H1 (cell line): ENCODE measurements around the gene QSER1. TPM values are rescaled to one million over a fixed set of nuclear protein-coding genes. Genes with fewer than 3 reads are reported as not detected.

ENCODE experiments used
- CTCF ChIA-PET: fragments of 300-600 bp; sonication (Branson Sonifier 250); formaldehyde crosslinking; loops from one replicate; lab custom pipeline; 2021; ENCODE audit not compliant: partially characterized antibody; lab: Charles Lee
- POLR2A ChIA-PET: fragments of 300-600 bp; sonication (Branson Sonifier 250); formaldehyde crosslinking; loops from one replicate; lab custom pipeline; 2021; ENCODE audit warnings: inconsistent platforms; ENCODE audit not compliant: partially characterized antibody; lab: Charles Lee
- DNase-seq, 2 experiments: peaks; one replicate each; pipeline versions ENCODE4 v3.0.0 to v3.0.0-alpha.2; 2010 to 2022; ENCODE audit warnings: low spot score in 2 of 2, low read depth in 1 of 2, mixed read lengths in 1 of 2
- FAIRE-seq: peaks from 2 replicates; lab custom pipeline; 2011; peaks lifted over from hg19 to GRCh38; lab: Jason Lieb, UNC
- H2AFZ ChIP-seq: 2 replicates; pipeline ENCODE4 v1.8.1; 2012; ENCODE audit warnings: low read length, inconsistent platforms
- H2AK5ac ChIP-seq: 2 replicates; pipeline ENCODE4 v1.6.1; 2013; ENCODE audit warnings: low read depth, low read length
- H2BK120ac ChIP-seq: replicated peaks from 2 replicates; pipeline ENCODE3; 2013; ENCODE audit warnings: low read depth, low read length, inconsistent platforms
- H2BK12ac ChIP-seq: 2 replicates; pipeline ENCODE4 v1.6.1; 2013; ENCODE audit warnings: low read depth, low read length
- H2BK15ac ChIP-seq: 2 replicates; pipeline ENCODE4 v1.6.1; 2013; ENCODE audit warnings: low read length
- H2BK20ac ChIP-seq: 2 replicates; pipeline ENCODE4 v1.6.1; 2013; ENCODE audit warnings: low read length
- H2BK5ac ChIP-seq: 2 replicates; pipeline ENCODE4 v1.6.1; 2013; ENCODE audit warnings: low read depth, low read length
- H3K14ac ChIP-seq: 2 replicates; pipeline ENCODE4 v1.6.1; 2013; ENCODE audit warnings: inconsistent platforms; ENCODE audit not compliant: insufficient read length
- H3K18ac ChIP-seq: 2 replicates; pipeline ENCODE4 v1.6.1; 2013; ENCODE audit warnings: low read length; ENCODE audit errors: extremely low read depth
- H3K23ac ChIP-seq: 2 replicates; pipeline ENCODE4 v1.6.1; 2013; ENCODE audit warnings: inconsistent platforms; ENCODE audit not compliant: insufficient read length
- H3K23me2 ChIP-seq: 2 replicates; pipeline ENCODE4 v1.6.1; 2013; ENCODE audit warnings: low read depth, low read length
- H3K27ac ChIP-seq: 2 replicates; pipeline ENCODE4 v1.6.1; 2011; ENCODE audit warnings: low read depth, low read length, inconsistent platforms
- H3K27me3 ChIP-seq, 4 experiments: replicated peaks in 1 of 4; 1 replicate in 1 of 4; 2 replicates in 3 of 4; pipeline versions ENCODE4 v1.6.1 to v1.8.1; 2011 to 2013; ENCODE audit warnings: low read length in 3 of 4, mild to moderate bottlenecking in 3 of 4, inconsistent platforms in 2 of 4, mixed read lengths in 2 of 4, moderate library complexity in 1 of 4; ENCODE audit not compliant: control insufficient read depth in 3 of 4, insufficient read depth in 3 of 4; ENCODE audit errors: extremely low read depth in 1 of 4
- H3K36me3 ChIP-seq, 4 experiments: 2 replicates each; pipeline versions ENCODE4 v1.6.1 to v1.8.1; 2011 to 2013; ENCODE audit warnings: mild to moderate bottlenecking in 4 of 4, low read length in 3 of 4, moderate library complexity in 2 of 4, control low read depth in 1 of 4, inconsistent platforms in 1 of 4; ENCODE audit not compliant: insufficient read depth in 4 of 4, control insufficient read depth in 2 of 4
- H3K4ac ChIP-seq: replicated peaks from 2 replicates; pipeline ENCODE3; 2013; ENCODE audit warnings: low read length, low read depth, mixed read lengths, inconsistent platforms; ENCODE audit not compliant: insufficient read length
- H3K4me1 ChIP-seq, 4 experiments: replicated peaks in 1 of 4; 1 replicate in 1 of 4; 2 replicates in 3 of 4; pipeline versions ENCODE4 v1.6.1 to v1.8.1; 2011 to 2013; ENCODE audit warnings: low read length in 3 of 4, inconsistent platforms in 2 of 4, mixed read lengths in 1 of 4; ENCODE audit not compliant: insufficient read depth in 4 of 4, control insufficient read depth in 3 of 4
- H3K4me2 ChIP-seq, 2 experiments: 2 replicates each; pipeline versions ENCODE4 v1.6.1 to v1.8.1; 2011 to 2013; ENCODE audit warnings: low read depth in 2 of 2, low read length in 2 of 2, control low read depth in 1 of 2, inconsistent platforms in 1 of 2, mild to moderate bottlenecking in 1 of 2; ENCODE audit not compliant: insufficient read depth in 1 of 2
- H3K4me3 ChIP-seq, 4 experiments: fragments of 200-600, 300-600 bp in 1 of 4; sonication (generic), shearing (Covaris generic), sonication (Bioruptor Twin) in 1 of 4; 2 replicates each; pipeline versions ENCODE4 v1.5.1 to v1.8.1; 2011 to 2016; ENCODE audit warnings: low read length in 4 of 4, low read depth in 3 of 4, control low read depth in 2 of 4, inconsistent platforms in 2 of 4, mild to moderate bottlenecking in 2 of 4, mixed read lengths in 1 of 4, moderate library complexity in 1 of 4; ENCODE audit not compliant: insufficient read depth in 2 of 4; ENCODE audit errors: extremely low read depth in 1 of 4
- H3K56ac ChIP-seq: replicated peaks from 2 replicates; pipeline ENCODE3; 2013; ENCODE audit warnings: low read depth, mild to moderate bottlenecking, mixed read lengths, low read length, inconsistent platforms; ENCODE audit not compliant: insufficient read length
- H3K79me1 ChIP-seq: 2 replicates; pipeline ENCODE4 v1.6.1; 2013; ENCODE audit warnings: low read depth, low read length, control low read depth
- H3K79me2 ChIP-seq, 2 experiments: 2 replicates each; pipeline versions ENCODE4 v1.6.1 to v1.8.1; 2012 to 2013; ENCODE audit warnings: low read length in 2 of 2, mild to moderate bottlenecking in 2 of 2, inconsistent platforms in 1 of 2; ENCODE audit not compliant: insufficient read depth in 2 of 2, control insufficient read depth in 1 of 2
- H3K9ac ChIP-seq, 4 experiments: replicated peaks in 1 of 4; 1 replicate in 1 of 4; 2 replicates in 3 of 4; pipeline versions ENCODE4 v1.6.1 to v1.8.1; 2011 to 2013; ENCODE audit warnings: low read depth in 3 of 4, low read length in 3 of 4, control low read depth in 2 of 4, mild to moderate bottlenecking in 2 of 4, moderate library complexity in 2 of 4, inconsistent platforms in 1 of 4; ENCODE audit errors: extremely low read depth in 1 of 4
- H3K9me3 ChIP-seq, 2 experiments: 2 replicates each; pipeline versions ENCODE4 v1.6.1 to v1.8.1; 2012 to 2013; ENCODE audit warnings: mild to moderate bottlenecking in 2 of 2, moderate library complexity in 2 of 2, control low read depth in 1 of 2, inconsistent platforms in 1 of 2, low read depth in 1 of 2, low read length in 1 of 2, mixed read lengths in 1 of 2; ENCODE audit not compliant: insufficient read depth in 2 of 2
- H4K20me1 ChIP-seq, 2 experiments: replicated peaks in 1 of 2; 2 replicates each; pipeline versions ENCODE3 to v1.8.1; 2011 to 2013; ENCODE audit warnings: inconsistent platforms in 2 of 2, low read length in 2 of 2, mild to moderate bottlenecking in 1 of 2; ENCODE audit not compliant: insufficient read depth in 2 of 2, control insufficient read depth in 1 of 2
- H4K5ac ChIP-seq: 2 replicates; pipeline ENCODE4 v1.6.1; 2013; ENCODE audit warnings: low read length, low read depth, mixed read lengths, inconsistent platforms; ENCODE audit not compliant: insufficient read length
- H4K8ac ChIP-seq: 2 replicates; pipeline ENCODE4 v1.8.0; 2013; ENCODE audit warnings: mild to moderate bottlenecking, moderate library complexity, low read length, inconsistent platforms; ENCODE audit not compliant: insufficient read depth; ENCODE audit errors: extremely low read depth
- H4K91ac ChIP-seq: replicated peaks from 2 replicates; pipeline ENCODE3; 2013; ENCODE audit warnings: low read length, mixed read lengths, inconsistent platforms; ENCODE audit not compliant: insufficient read length
- EZH2 ChIP-seq: fragments of 200-600 bp; sonication (generic); IDR thresholded peaks from 2 replicates; pipeline ENCODE4 v1.7.1; 2012; ENCODE audit warnings: low read depth, mild to moderate bottlenecking, moderate library complexity, low read length, inconsistent platforms; ENCODE audit not compliant: severe bottlenecking
- JUND ChIP-seq: IDR thresholded peaks from 2 replicates; pipeline ENCODE4 v1.6.1; 2011; ENCODE audit warnings: mild to moderate bottlenecking, improper control_type of control experiment, low read length
- MAFK ChIP-seq: IDR thresholded peaks from 2 replicates; pipeline ENCODE4 v1.6.1; 2012; ENCODE audit warnings: low read depth, mild to moderate bottlenecking, improper control_type of control experiment, low read length
- NANOG ChIP-seq: IDR thresholded peaks from 2 replicates; pipeline ENCODE4 v1.6.1; 2011; ENCODE audit warnings: low read length, low read depth, mild to moderate bottlenecking, inconsistent platforms; ENCODE audit not compliant: insufficient read depth, poor library complexity, severe bottlenecking
- RBBP5 ChIP-seq: IDR thresholded peaks from 2 replicates; pipeline ENCODE4 v1.7.1; 2012; ENCODE audit warnings: low read depth, mild to moderate bottlenecking, inconsistent platforms, low read length, moderate library complexity, borderline replicate concordance
- RFX5 ChIP-seq: IDR thresholded peaks from 2 replicates; pipeline ENCODE4 v1.6.1; 2011; ENCODE audit warnings: low read depth, low read length, improper control_type of control experiment, borderline replicate concordance
- SP4 ChIP-seq: IDR thresholded peaks from 2 replicates; pipeline ENCODE4 v1.6.1; 2012; ENCODE audit warnings: low read length, inconsistent platforms
- TAF1 ChIP-seq: IDR thresholded peaks from 2 replicates; pipeline ENCODE4 v1.6.1; 2011; ENCODE audit warnings: mild to moderate bottlenecking, low read depth, low read length
- TCF12 ChIP-seq: IDR thresholded peaks from 2 replicates; pipeline ENCODE4 v1.6.1; 2011; ENCODE audit warnings: low read depth, mild to moderate bottlenecking, low read length
- USF2 ChIP-seq: IDR thresholded peaks from 2 replicates; pipeline ENCODE4 v1.6.1; 2011; ENCODE audit warnings: low read length, improper control_type of control experiment
- WGBS, 2 experiments: shearing (Covaris generic) in 1 of 2; methylation state at CpG; one replicate each; pipeline versions ENCODE4 v1.1.6 to v1.1.7; 2013 to 2015; ENCODE audit warnings: low lambda C conversion rate in 2 of 2, mixed read lengths in 2 of 2, inconsistent platforms in 1 of 2, low coverage in 1 of 2, missing lambda C conversion rate in 1 of 2; ENCODE audit not compliant: insufficient replicate concordance in 2 of 2, insufficient coverage in 1 of 2, insufficient read length in 1 of 2; ENCODE audit errors: extremely low coverage in 1 of 2, missing lambda C conversion rate in 1 of 2; 5-methylcytosine and 5-hydroxymethylcytosine counted together
- polyA plus RNA-seq, 7 experiments: library from polyadenylated mRNA; depleted of rRNA in 3 of 7; stranded (reverse) in 5 of 7; unstranded in 2 of 7; fragments of >200 nt in 5 of 7; fragments of 200-250 nt in 2 of 7; gene quantifications; 1 replicate in 5 of 7; 2 replicates in 1 of 7; 4 replicates in 1 of 7; pipeline versions ENCODE4 v1.2.1 to v1.2.3, GENCODE V29; 2011 to 2013; ENCODE audit warnings: missing spikeins in 2 of 7, mixed read lengths in 2 of 7
- total RNA-seq: library from RNA; stranded (reverse); fragmentation: NEBNext Ultra II Directional; extraction: Animal tissue kit (Norgen Biotek cat#: 25700); gene quantifications from 2 replicates; pipeline ENCODE4 v1.2.1, GENCODE V29; 2021

The QSER1 gene
- total and polyA plus RNA-seq, 2 of the 8 experiments (the other 6 are each of a cell fraction or from before 2014, with no cell fraction given), result 29.3 to 117 TPM

GRCh38 chr11:32952421-32952820, 59.8 kb downstream of the QSER1 start:
- FAIRE-seq (no peak), DNase-seq (no peak)
- H3K18ac ChIP-seq, result no peak overlapping the region
- no peak overlapping the region for H3K4me2 ChIP-seq
- H3K14ac ChIP-seq, result no peak overlapping the region
- H3K9ac ChIP-seq, result no peak overlapping the region
- H2BK15ac ChIP-seq, result no peak overlapping the region
- H3K23me2 ChIP-seq, result no peaks in the 10 kb centered on the region
- peaks cover 1 to 7% of the 10 kb centered on the region in 2 experiments for H4K20me1 ChIP-seq
- H2AK5ac ChIP-seq, result no peak overlapping the region
- peaks cover 3% of the 10 kb centered on the region; the same call in 1 of the 2 replicates for H3K79me1 ChIP-seq
- no peaks in the 10 kb centered on the region for H3K27me3 ChIP-seq
- TF ChIP-seq JUND (no peak), TAF1 (no peak), NANOG (no peak), MAFK (no peak), USF2 (no peak), TCF12 (no peak), RFX5 (no peak), SP4 (no peak), EZH2 (no peak), RBBP5 (no peak)
- H3K23ac ChIP-seq, result no peak overlapping the region
- H3K79me2 ChIP-seq, result peaks cover 0 to 62% of the 10 kb centered on the region in 2 experiments; a peak in 2 of 4 replicates
- H3K4me1 ChIP-seq, result peaks cover 0 to 3% (median 0%) of the 10 kb centered on the region in 4 experiments; a peak in 3 of 7 replicates
- H4K8ac ChIP-seq, result no peak overlapping the region
- H2BK12ac ChIP-seq, result no peak overlapping the region
- H3K56ac ChIP-seq, result no peak overlapping the region
- H2AFZ ChIP-seq, result no peak overlapping the region
- H3K36me3 ChIP-seq, result peaks cover 7 to 46% (median 21%) of the 10 kb centered on the region in 4 experiments
- ChIA-PET CTCF (no interaction called here), POLR2A (no interaction called here)
- H4K91ac ChIP-seq, result no peak overlapping the region
- no peaks in the 10 kb centered on the region for H3K9me3 ChIP-seq
- H2BK20ac ChIP-seq, result no peak overlapping the region
- no peak overlapping the region for H2BK120ac ChIP-seq
- H3K27ac ChIP-seq, result no peak overlapping the region
- no peak overlapping the region for H3K4me3 ChIP-seq
- 88% methylated on average over 1 of the region's 1 CpG; no CpG with 5 or more reads in 1 of the 2 experiments for WGBS, 2 experiments
- H3K4ac ChIP-seq, result no peak overlapping the region
- no peak overlapping the region for H2BK5ac ChIP-seq
- H4K5ac ChIP-seq, result no peak overlapping the region
